IPS-18c (cell line): ENCODE data around the gene TTC17.
"Not testable (repeated sequence)": the region's sequence is repeated elsewhere in the genome, so short reads cannot be mapped to it uniquely, and the experiment has no call there.

Source experiments
- H3K4me3 ChIP-seq: 2 replicates; pipeline ENCODE4 v1.7.0; 2013; ENCODE audit warnings: low read depth, mild to moderate bottlenecking, low read length, moderate library complexity; ENCODE audit not compliant: insufficient read depth
- H3K9me3 ChIP-seq: one replicate; pipeline ENCODE4 v1.6.1; 2013; ENCODE audit warnings: mild to moderate bottlenecking, low read length, moderate library complexity; ENCODE audit not compliant: control insufficient read depth, insufficient read depth

The TTC17 gene, protein sequence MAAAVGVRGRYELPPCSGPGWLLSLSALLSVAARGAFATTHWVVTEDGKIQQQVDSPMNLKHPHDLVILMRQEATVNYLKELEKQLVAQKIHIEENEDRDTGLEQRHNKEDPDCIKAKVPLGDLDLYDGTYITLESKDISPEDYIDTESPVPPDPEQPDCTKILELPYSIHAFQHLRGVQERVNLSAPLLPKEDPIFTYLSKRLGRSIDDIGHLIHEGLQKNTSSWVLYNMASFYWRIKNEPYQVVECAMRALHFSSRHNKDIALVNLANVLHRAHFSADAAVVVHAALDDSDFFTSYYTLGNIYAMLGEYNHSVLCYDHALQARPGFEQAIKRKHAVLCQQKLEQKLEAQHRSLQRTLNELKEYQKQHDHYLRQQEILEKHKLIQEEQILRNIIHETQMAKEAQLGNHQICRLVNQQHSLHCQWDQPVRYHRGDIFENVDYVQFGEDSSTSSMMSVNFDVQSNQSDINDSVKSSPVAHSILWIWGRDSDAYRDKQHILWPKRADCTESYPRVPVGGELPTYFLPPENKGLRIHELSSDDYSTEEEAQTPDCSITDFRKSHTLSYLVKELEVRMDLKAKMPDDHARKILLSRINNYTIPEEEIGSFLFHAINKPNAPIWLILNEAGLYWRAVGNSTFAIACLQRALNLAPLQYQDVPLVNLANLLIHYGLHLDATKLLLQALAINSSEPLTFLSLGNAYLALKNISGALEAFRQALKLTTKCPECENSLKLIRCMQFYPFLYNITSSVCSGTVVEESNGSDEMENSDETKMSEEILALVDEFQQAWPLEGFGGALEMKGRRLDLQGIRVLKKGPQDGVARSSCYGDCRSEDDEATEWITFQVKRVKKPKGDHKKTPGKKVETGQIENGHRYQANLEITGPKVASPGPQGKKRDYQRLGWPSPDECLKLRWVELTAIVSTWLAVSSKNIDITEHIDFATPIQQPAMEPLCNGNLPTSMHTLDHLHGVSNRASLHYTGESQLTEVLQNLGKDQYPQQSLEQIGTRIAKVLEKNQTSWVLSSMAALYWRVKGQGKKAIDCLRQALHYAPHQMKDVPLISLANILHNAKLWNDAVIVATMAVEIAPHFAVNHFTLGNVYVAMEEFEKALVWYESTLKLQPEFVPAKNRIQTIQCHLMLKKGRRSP

DNA sequence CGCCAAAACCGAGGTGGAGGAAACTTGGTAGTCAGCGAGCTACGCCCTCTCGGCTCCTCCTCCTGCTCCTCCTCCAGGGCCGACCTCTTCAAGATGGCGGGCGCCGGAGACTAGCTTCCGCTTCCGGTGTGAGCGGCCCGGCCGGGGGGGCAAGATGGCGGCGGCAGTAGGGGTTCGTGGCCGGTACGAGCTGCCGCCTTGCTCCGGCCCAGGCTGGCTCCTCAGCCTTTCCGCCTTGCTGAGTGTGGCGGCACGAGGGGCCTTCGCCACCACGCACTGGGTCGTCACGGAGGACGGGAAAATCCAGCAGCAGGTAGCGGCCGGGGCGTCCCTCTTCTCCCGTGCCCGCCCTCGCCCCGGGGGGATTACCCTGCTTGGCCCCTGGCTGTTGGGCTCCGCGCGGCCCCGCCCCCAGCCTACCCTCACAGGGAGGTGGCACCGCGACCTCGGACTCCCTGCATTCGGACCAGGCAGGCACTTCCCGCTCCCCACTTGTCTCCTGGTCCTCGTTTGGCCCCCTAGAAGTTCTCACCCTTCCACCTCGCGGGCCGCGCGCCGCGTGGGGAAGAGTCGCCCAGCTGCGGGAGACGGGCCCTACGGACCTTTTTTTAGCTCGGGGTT is at the start of gene TTC17:
TSS of gene TTC17 (plus strand) at position 120 of the 621 bp plus-strand sequence. CDS start at position 155, 35 bp downstream.
- H3K4me3 ChIP-seq: peak within 1 kb of the TSS; percentile 97
- H3K9me3 ChIP-seq: no peaks in the 10 kb centered on the region

DNA sequence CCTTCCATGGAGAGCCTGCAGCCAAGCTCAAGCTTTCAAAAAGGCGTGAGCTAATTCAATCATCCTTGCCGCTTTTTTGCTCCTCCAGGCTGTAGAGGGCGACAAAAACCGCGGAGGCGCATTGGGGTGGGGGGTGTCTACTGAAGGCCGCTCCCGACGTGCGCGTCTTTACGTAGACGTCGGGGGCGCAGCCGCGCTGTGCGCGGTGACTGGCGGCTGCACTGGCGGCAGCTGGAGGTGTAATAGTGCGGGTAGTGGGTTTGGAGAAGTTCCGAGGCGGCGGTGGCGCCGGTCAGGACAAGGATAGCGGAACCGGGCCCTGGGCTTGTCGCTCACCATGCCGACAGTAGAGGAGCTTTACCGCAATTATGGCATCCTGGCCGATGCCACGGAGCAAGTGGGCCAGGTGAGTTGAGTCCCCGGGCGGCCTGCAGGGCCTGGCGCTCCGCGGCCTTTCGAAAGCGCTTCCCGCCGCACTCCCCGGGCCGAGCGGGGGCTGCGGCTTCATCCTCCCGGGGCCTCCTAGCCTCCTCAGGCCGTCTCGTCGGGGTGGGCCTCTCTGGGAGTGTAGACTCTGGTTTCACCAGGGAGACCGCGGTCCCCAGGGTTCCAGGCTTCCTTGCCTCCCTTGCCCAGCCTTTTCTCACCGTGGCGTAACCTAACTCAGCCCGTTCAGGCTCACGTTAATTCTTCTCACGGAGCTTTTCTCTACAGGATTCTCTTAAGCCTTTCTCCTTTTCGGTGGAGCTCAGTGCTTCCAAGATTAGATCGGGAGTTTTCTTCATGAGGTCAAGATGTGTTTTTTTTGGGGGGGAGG is 46.7 kb upstream of the TTC17 start, which contains the start of gene API5:
TSS of gene API5 (plus strand) at position 206 of the 817 bp plus-strand sequence. CDS start at position 338, 132 bp downstream.
- H3K4me3 ChIP-seq: peak within 1 kb of the TSS; percentile 87
- no peaks in the 10 kb centered on the region for H3K9me3 ChIP-seq

DNA sequence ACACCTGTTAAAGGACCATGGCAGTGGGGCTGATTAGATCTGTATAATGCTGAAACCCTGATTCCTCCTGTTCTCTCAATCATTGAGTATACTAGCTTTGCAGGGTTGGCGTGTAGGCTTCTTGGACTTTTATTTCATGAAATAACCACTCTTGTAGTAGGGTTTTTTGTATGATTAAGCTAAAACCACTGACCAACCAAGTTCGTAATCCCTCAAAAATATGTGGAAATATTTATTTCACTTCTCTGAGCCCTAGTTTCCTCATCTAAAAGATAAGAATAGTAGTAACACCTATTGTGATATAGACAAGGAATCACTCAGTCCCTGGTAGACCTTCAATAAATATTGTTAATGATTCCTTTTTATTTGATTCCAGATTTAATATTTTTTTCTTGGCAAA is 42.8 kb upstream of the TTC17 start:
- Histone ChIP-seq H3K9me3 (no peaks in the 10 kb centered on the region), H3K4me3 (no peak overlapping the region)

DNA sequence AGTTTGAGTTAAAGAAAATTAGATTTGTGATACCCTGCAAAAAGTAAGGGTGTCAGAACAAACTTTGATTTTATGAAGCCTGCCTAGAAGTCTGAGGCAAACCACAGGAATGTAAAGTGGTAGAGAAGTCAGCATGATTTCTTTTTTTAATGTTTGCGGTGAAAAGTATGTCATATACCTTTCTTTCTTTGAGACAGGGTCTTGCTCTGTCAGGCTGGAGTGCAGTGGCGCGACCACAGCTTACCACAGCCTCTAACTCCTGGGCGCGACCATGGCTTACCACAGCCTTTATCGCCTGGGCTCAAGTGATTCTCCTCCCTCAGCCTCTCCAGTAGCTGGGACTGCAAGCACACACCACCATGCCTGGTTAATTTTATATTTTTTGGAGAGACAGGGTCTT is 42.3 kb upstream of the TTC17 start:
- no peaks in the 10 kb centered on the region for H3K9me3 ChIP-seq
- H3K4me3 ChIP-seq: no peak overlapping the region

DNA sequence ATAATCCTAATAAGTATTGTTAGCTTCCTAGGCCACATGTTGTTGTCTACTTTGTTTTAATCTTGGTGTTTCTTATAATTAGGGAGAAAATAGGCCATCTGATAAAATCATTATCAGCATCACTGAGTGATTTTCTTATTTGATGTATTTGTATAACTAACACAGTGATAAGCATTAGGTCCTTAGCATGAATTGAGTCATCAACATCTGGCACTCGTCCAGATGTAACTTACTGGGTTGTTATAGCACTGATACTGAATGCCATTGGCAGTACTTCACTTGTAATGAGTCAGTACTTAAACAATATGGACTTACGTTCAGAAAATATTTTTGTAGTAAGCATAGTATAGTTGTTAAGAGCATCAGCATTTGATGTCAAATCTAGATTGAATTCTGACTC is 30.7 kb upstream of the TTC17 start:
- no peak overlapping the region for H3K4me3 ChIP-seq
- H3K9me3 ChIP-seq: no peaks in the 10 kb centered on the region

DNA sequence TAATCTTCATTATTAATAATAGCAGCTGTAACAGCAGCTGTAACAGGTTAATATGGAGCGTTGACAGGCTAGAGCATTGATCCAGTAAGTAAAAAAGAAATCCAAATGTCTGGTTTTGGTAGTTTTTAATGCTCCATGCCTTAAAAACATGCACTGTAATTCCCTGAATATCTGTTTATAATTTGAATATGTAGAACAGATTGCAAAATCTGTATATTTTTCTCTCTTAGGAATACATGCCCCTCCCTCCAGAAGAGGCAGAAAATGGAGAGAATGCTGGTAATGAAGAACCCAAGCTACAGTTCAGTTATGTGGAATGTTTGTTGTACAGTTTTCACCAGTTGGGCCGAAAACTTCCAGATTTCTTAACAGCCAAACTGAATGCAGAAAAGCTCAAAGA is 30.2 kb upstream of the TTC17 start:
- Histone ChIP-seq H3K4me3 (no peak overlapping the region), H3K9me3 (no peaks in the 10 kb centered on the region)

DNA sequence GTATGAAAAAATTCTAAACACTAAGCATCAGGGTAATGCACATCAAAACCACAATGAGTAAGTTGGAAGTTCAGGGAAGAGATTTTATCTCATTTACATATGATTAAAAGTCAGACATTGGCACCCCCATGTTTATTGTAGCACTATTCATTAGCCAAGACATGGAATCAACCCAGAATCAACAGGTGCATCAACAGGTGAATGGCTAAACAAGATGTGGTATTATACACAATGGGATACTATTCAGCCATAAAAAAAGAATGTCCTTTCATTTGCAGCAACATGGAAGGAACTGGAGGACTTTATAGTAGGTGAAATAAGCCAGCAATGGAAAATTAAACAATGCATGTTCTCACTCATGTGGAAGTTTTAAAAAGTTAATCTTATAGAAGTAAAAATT is 17.6 kb upstream of the TTC17 start:
- Histone ChIP-seq H3K4me3 (no peak overlapping the region), H3K9me3 (no peaks in the 10 kb centered on the region)

DNA sequence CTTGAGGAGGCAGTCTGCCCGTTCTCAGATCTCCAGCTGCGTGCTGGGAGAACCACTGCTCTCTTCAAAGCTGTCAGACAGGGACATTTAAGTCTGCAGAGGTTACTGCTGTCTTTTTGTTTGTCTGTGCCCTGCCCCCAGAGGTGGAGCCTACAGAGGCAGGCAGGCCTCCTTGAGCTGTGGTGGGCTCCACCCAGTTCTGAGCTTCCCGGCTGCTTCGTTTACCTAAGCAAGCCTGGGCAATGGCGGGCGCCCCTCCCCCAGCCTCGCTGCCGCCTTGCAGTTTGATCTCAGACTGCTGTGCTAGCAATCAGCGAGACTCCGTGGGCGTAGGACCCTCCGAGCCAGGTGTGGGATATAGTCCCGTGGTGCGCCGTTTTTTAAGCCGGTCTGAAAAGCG is 7.3 kb upstream of the TTC17 start:
- not testable (repeated sequence) for H3K4me3 ChIP-seq, H3K9me3 ChIP-seq

DNA sequence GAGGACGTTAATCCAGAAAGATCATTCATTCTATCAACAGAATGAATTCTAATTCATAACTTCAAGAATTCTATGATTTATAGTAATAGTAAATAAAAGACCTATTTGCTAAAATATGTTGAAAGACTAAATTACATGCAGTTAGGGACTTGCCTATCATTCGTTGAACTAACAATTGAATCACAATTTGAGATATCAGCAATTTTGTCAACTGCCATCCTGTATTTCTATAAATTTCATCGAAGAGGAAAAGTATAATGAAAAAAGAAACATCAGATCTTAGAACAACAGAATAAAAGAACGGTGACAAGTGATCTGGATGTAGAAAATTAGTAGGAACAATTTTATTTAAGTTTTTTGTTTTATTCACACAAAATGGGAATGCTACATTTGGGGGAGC is 4.4 kb upstream of the TTC17 start:
- Histone ChIP-seq H3K9me3 (peaks cover 2% of the 10 kb centered on the region), H3K4me3 (no peak overlapping the region)

DNA sequence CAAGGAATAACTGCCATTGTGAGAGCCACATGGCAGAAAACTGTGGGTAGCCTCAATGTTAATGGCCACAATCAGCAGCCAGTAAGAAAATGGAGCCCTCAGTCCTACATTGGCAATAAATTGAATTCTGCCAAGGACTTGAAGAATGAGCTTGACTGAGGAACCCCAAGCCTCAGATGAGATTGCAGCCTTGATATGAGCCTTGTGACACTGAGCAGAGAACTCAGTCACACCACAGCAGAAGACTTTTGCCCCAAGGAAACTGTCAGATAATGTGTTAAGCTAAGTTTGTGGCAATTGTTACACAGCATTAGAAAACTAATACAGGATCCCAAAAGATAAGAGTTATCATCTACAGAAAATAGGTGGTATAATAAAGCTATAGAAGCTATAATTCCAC is 2.4 kb upstream of the TTC17 start:
- Histone ChIP-seq H3K9me3 (peaks cover 2% of the 10 kb centered on the region), H3K4me3 (no peak overlapping the region)

DNA sequence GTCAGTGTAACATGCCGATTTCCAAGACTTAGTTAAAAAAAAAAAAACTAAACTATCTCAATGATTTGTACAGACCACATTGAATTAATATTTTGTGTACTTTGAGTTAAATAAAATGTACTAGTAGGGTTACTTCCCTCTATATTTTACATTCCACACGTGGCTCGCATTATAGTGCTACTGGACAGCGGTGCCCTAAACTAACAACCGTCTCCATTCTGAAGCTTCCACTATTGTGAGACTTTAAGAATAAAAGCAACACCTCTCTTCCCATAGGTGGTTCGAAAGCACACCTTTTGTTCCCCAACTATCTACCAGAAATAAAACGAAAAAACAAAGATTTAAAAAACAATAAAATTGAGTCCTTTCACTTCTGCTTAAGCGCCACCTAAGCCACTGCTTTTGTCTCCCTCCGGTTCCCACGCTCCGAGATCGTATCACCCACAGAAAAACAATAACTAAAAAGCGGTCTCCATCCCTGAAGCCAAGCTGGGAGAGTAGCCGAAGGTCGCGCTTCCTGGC is 380 bp upstream of the TTC17 start:
- Histone ChIP-seq H3K4me3 (peak overlapping the region; percentile 97), H3K9me3 (no peaks in the 10 kb centered on the region)

DNA sequence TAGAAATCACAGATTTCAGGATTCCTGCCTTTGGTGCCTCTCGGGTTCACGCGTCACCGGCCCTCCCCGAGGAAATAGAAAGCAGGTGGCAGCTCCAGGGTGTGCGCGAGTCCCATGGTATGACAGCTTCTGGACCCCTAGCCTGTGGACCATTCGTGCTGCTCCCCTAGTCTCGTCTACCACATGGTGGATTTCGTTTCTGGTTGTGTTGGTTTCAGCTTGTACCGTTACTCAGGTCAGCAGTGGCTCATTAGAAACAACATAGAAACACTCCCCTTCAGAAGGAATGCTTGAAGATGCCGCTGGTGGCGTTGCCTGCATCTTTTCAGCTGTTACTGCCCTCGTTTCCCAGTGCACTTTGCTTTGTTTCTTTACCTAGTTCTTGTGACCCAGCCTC is 700 bp downstream of the TTC17 start:
- Histone ChIP-seq H3K4me3 (peak overlapping the region; percentile 97), H3K9me3 (no peaks in the 10 kb centered on the region)

DNA sequence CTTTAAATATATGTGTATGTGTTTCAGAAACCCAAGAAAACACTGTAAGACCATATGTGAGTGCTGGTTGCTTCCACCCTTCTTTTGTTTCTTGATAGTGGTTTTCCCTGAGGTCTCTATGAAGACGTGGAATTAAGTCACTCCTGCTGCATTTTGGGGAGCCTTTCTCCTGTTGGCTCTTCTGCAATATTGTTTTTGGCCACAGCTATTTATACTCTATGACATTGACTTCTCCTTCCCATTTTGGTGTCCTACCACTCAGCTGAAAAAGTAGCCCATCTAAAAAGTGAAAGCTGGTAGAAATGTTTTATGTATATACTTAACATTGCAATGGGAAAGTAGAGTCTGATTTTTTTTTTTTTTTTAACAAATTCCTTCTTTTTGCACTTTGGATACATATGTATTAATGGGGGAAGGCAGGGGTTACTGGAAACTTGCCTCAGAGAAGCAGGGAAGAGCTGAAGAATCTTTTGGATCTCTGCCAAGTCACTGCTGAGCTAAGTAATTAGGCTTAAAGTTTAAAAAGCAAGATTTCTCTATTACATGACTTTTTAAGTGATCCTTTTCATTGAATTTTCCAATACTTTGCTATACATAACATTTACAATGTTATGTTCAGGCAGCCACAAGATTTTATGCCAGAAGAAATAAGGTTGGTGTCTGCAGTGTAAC is 1.8 kb downstream of the TTC17 start:
- H3K4me3 ChIP-seq: peak overlapping the region; percentile 97; the same call in 1 of the 2 replicates

DNA sequence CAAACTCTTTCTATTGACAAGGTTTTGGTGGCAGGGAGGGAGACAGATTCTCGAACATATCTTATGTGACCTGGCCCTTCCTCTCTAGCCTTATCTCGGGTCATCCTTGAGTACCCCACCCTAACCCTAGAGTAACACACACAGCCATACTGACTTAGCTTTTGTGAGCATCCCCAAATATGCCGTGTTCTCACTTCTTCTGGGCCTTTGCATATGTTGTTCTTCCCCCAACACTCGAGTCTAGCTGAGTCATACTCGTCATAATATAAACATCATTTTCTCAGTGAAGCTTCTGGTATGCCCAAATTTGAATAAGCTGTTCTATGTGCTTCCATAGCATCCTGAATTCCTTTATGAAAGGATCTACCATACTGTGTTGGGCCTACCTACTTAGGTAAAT is 8.0 kb downstream of the TTC17 start:
- H3K9me3 ChIP-seq: no peaks in the 10 kb centered on the region
- no peak overlapping the region for H3K4me3 ChIP-seq

More for the DNA sequence above, 1.8 kb downstream of the TTC17 start:
- H3K9me3 ChIP-seq: no peaks in the 10 kb centered on the region

DNA sequence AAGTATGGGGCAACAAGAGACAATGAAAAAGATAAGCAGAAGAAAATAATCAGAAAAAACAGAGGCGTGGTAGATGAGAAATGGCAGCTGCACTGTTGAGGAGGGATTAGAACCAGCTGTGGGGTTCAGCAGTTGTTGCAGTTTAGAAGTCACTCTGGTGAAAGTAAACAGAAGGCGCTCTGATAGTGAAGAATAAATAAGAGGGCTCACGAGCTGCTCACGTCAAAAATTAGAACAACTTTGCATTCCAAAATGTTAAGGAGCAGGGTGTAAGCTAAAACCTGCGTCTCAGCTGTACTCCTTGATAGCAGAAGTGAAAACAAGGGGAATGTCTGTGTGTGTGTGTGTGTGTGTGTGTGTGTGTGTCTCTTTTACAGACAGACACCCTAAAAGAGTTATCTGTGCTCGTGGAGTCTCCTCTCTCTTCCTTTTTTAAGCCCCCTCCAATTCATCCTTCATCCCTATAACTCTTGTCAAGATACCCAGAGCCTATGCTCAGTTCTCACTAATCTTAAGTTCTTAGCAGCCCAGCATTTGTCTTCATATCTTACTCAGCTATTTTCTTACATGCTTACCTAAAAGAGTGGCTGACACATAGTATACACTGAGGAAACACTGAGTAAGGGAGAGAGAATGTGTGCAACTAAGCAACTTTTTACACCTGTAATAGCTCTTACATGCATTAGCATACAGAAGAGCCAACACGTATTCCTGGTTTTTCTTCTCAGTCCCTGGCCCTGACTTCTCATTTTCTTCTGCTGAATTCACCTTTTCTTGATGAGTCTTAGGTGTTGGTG is 8.9 kb downstream of the TTC17 start:
- no peaks in the 10 kb centered on the region for H3K9me3 ChIP-seq
- no peak overlapping the region for H3K4me3 ChIP-seq
